Lung (tissue), 12 donors: ENCODE results near the gene HMCN2. TPM values are rescaled to one million over a fixed set of nuclear protein-coding genes. Genes with fewer than 3 reads are reported as not detected.
A peak's percentile ranks its signal among the peaks of the same experiment; 100 is the strongest.

Experiments
- ATAC-seq: fragments of 200-7000 bp; cut with Tn5 transposase; one replicate; pipeline ENCODE4 v1.9.1; 2020; ENCODE audit warnings: moderate number of reproducible peaks; ENCODE audit not compliant: insufficient read depth, low FRiP score
- DNase-seq, 3 donors: peaks; one replicate each; pipeline ENCODE4 v3.0.0-alpha.2; 2013 to 2017
- H3K27ac ChIP-seq, 2 donors: one replicate each; pipeline ENCODE4 v1.5.1; 2013; ENCODE audit warnings: mild to moderate bottlenecking in 2 of 2, moderate library complexity in 2 of 2, control low read depth in 1 of 2, inconsistent platforms in 1 of 2, low read depth in 1 of 2, low read length in 1 of 2
- H3K27me3 ChIP-seq, 3 donors: one replicate each; pipeline ENCODE4 v1.5.1; 2013; ENCODE audit warnings: low read length in 2 of 3; ENCODE audit not compliant: control insufficient read depth in 3 of 3, insufficient read depth in 3 of 3
- H3K36me3 ChIP-seq, 4 donors: one replicate each; pipeline ENCODE4 v1.5.1; 2013; ENCODE audit warnings: low read length in 4 of 4, mild to moderate bottlenecking in 1 of 4, moderate library complexity in 1 of 4; ENCODE audit not compliant: control insufficient read depth in 4 of 4, insufficient read depth in 4 of 4
- H3K4me1 ChIP-seq, 5 donors: one replicate each; pipeline ENCODE4 v1.5.1; 2013; ENCODE audit warnings: low read length in 5 of 5, mild to moderate bottlenecking in 2 of 5, moderate library complexity in 1 of 5; ENCODE audit not compliant: control insufficient read depth in 5 of 5, insufficient read depth in 5 of 5
- H3K4me3 ChIP-seq: one replicate; pipeline ENCODE4 v1.5.1; 2013; ENCODE audit warnings: mild to moderate bottlenecking, control low read depth, moderate library complexity
- H3K9ac ChIP-seq, 2 donors: one replicate each; pipeline ENCODE4 v1.5.1; 2013; ENCODE audit warnings: low read length in 2 of 2, control low read depth in 1 of 2; ENCODE audit not compliant: insufficient read depth in 1 of 2
- H3K9me3 ChIP-seq, 4 donors: one replicate each; pipeline ENCODE4 v1.5.1; 2013; ENCODE audit warnings: low read length in 3 of 4, mild to moderate bottlenecking in 1 of 4, moderate library complexity in 1 of 4; ENCODE audit not compliant: control insufficient read depth in 4 of 4, insufficient read depth in 3 of 4
- WGBS, 2 donors: extraction: QIAGEN DNeasy Blood & Tissue Kit; methylation state at CpG; one replicate each; pipeline ENCODE4 v1.1.7; 2013; 5-methylcytosine and 5-hydroxymethylcytosine counted together
- polyA plus RNA-seq, 2 donors: library from polyadenylated mRNA; stranded (reverse); fragments of 200-250 nt; gene quantifications; one replicate each; pipeline ENCODE4 v1.2.1, GENCODE V29; 2013
- total RNA-seq, 2 donors: library from RNA; depleted of rRNA in 1 of 2; stranded (reverse); fragments of >200 nt in 1 of 2; gene quantifications; one replicate each; pipeline ENCODE4 v1.2.1, GENCODE V29; 2014 to 2021
- TF ChIP-seq, protein P1 (sequence below): IDR thresholded peaks from 2 replicates; pipeline ENCODE4 v1.5.1; 2012; ENCODE audit warnings: mild to moderate bottlenecking; ENCODE audit errors: control extremely low read depth, extremely low read depth
- donor health status: control.
- donor health status: control.
- donor health status: Bipolar disorder and iron deficiency.
- donor health status: healthy.
- donor health status: DM: yes; HTN: yes; CAD: no.

Gene HMCN2
- total and polyA plus RNA-seq, 4 donors = 2.1 to 5.2 (median 3.7) TPM

DNA sequence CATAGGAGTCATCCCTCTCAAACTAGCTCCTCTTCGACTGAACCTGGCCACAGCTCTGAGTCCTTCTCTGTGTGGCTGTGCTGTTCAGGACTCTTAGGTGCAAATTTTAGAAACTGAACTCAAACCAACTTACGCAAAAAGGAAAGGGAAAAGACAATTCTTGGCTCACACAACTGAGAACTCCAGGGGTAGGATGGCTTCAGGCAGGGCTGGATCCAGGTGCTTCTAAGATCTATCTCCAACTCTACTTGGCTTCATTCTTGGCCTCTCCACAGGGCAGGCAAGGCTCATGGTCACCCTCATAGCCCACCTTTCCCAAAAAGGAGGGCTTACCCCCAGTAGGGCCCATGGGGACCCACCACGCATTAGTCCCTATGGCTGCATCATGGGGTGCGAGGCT lies 187.3 kb downstream of the HMCN2 start:
- 93 to 97% methylated on average over 4 of the region's 4 CpGs for WGBS, 2 donors
- H3K4me3 ChIP-seq = no peak overlapping the region
- H3K27me3 ChIP-seq = peaks cover 0 to 3% (median 0%) of the 10 kb centered on the region in 3 donors
- no peaks in the 10 kb centered on the region for H3K36me3 ChIP-seq
- no peak for DNase-seq
- H3K9ac ChIP-seq = no peak overlapping the region
- peaks cover 0 to 34% (median 22%) of the 10 kb centered on the region in 5 donors for H3K4me1 ChIP-seq
- TF ChIP-seq, protein P1, sequence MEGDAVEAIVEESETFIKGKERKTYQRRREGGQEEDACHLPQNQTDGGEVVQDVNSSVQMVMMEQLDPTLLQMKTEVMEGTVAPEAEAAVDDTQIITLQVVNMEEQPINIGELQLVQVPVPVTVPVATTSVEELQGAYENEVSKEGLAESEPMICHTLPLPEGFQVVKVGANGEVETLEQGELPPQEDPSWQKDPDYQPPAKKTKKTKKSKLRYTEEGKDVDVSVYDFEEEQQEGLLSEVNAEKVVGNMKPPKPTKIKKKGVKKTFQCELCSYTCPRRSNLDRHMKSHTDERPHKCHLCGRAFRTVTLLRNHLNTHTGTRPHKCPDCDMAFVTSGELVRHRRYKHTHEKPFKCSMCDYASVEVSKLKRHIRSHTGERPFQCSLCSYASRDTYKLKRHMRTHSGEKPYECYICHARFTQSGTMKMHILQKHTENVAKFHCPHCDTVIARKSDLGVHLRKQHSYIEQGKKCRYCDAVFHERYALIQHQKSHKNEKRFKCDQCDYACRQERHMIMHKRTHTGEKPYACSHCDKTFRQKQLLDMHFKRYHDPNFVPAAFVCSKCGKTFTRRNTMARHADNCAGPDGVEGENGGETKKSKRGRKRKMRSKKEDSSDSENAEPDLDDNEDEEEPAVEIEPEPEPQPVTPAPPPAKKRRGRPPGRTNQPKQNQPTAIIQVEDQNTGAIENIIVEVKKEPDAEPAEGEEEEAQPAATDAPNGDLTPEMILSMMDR = no peak
- no peak overlapping the region for H3K27ac ChIP-seq
- ATAC-seq = no peak
- no peaks in the 10 kb centered on the region for H3K9me3 ChIP-seq

DNA sequence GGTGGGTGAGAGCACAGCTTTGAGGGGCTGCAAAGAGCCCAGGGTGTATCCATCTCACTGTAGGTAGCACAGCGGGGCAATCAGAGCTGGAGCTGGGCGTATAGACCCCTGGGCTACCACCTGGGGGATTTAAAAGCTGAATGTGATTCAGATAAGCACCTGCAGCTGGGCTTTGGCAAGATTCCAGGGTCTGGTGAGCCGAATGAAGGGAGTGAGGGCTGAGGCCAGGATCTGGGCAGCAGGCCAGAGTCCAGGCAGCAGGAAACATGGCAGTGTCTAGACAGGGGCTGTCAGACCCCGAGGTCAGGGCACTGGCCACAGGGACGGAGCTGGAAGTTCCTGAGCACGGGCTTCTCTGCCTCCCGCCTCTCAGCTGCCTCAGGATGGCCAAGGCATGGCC lies 187.9 kb downstream of the HMCN2 start:
- WGBS, 2 donors = 41 to 43% methylated on average over 7 of the region's 7 CpGs
- DNase-seq (peak; percentile 53 to 66 (median 63)), ATAC-seq (no peak)
- Histone ChIP-seq H3K27me3 (peaks cover 0 to 3% (median 0%) of the 10 kb centered on the region in 3 donors), H3K27ac (no peak overlapping the region), H3K9me3 (no peaks in the 10 kb centered on the region), H3K9ac (no peak overlapping the region), H3K4me1 (peaks cover 0 to 34% (median 17%) of the 10 kb centered on the region in 5 donors), H3K4me3 (no peak overlapping the region), H3K36me3 (no peaks in the 10 kb centered on the region)
- TF ChIP-seq, protein P1 = no peak

DNA sequence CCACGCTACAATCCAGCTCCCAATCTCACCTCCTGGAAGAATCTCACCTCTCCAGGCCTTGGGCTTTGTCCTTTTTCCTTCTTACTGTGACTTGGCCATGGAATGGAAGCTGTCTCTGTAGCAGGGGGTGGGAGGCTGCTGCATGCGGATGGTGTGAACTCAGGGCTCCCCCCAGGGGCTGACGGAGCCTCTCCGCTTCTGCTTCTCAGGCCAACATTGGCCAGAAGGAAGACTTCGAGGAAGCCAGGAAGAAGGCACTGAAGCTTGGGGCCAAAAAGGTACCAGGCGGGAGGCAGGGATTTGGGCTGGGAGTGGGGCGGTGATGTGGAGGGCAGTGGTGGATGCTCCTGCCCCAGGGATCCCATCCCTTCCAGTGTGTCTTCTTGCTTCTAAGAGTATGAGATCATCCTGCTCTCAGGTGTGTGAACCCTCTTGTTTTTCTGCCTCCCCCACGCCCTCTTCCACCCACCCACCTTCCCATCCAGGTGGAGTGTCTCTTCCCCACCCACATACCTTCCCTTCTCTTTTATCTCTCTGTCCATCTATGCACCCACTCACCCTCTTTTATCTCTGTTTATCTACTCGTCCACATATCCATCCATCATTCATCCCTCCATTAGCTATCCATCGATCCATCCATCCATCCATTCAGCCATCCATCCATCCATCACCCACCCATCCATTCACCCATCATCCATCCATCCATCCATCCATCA lies 188.7 kb downstream of the HMCN2 start:
- H3K27ac ChIP-seq = no peak overlapping the region
- DNase-seq (no peak), ATAC-seq (no peak)
- H3K9ac ChIP-seq = peak overlapping the region in 1 of 2 donors; percentile 9
- H3K4me3 ChIP-seq = no peak overlapping the region
- 94 to 95% methylated on average over 10 of the region's 10 CpGs for WGBS, 2 donors
- peaks cover 0 to 3% (median 0%) of the 10 kb centered on the region in 3 donors for H3K27me3 ChIP-seq
- no peaks in the 10 kb centered on the region for H3K9me3 ChIP-seq
- TF ChIP-seq, protein P1 = no peak
- H3K4me1 ChIP-seq = peaks cover 0 to 33% (median 17%) of the 10 kb centered on the region in 5 donors
- no peaks in the 10 kb centered on the region for H3K36me3 ChIP-seq
